Liver (tissue), 9 donors: Measurements from ENCODE around the gene MRPL18. TPM values are rescaled to one million over a fixed set of nuclear protein-coding genes. Genes with fewer than 3 reads are reported as not detected.
"Not testable (repeated sequence)": the region's sequence is repeated elsewhere in the genome, so short reads cannot be mapped to it uniquely, and the experiment has no call there.

Source experiments
- DNase-seq: peaks from one replicate; pipeline ENCODE4 v3.0.0-alpha.2; 2017; ENCODE audit warnings: low spot score
- H3K27ac ChIP-seq, 2 donors: one replicate each; pipeline ENCODE4 v1.7.0; 2013; ENCODE audit warnings: inconsistent platforms in 2 of 2, low read length in 2 of 2, control low read depth in 1 of 2, low read depth in 1 of 2, mild to moderate bottlenecking in 1 of 2
- H3K27me3 ChIP-seq, 4 donors: one replicate each; pipeline versions ENCODE4 v1.6.1 to v1.7.0; 2013; ENCODE audit warnings: low read length in 3 of 4, inconsistent platforms in 1 of 4, mild to moderate bottlenecking in 1 of 4, moderate library complexity in 1 of 4; ENCODE audit not compliant: control insufficient read depth in 4 of 4, insufficient read depth in 4 of 4
- H3K36me3 ChIP-seq, 4 donors: one replicate each; pipeline versions ENCODE4 v1.6.1 to v1.7.0; 2013; ENCODE audit warnings: low read length in 3 of 4, mild to moderate bottlenecking in 3 of 4, low read depth in 1 of 4, moderate library complexity in 1 of 4; ENCODE audit not compliant: control insufficient read depth in 4 of 4, insufficient read depth in 3 of 4
- H3K4me1 ChIP-seq, 4 donors: one replicate each; pipeline versions ENCODE4 v1.6.1 to v1.7.0; 2013; ENCODE audit warnings: low read length in 3 of 4, mild to moderate bottlenecking in 3 of 4, moderate library complexity in 1 of 4; ENCODE audit not compliant: control insufficient read depth in 4 of 4, insufficient read depth in 4 of 4
- H3K4me3 ChIP-seq, 3 donors: one replicate each; pipeline versions ENCODE4 v1.6.1 to v1.7.0; 2013; ENCODE audit warnings: low read length in 3 of 3, control low read depth in 1 of 3, low read depth in 1 of 3, mild to moderate bottlenecking in 1 of 3
- H3K9ac ChIP-seq, 2 donors: one replicate each; pipeline ENCODE4 v1.7.0; 2013; ENCODE audit warnings: low read length in 2 of 2, mild to moderate bottlenecking in 2 of 2, moderate library complexity in 2 of 2, control low read depth in 1 of 2, low read depth in 1 of 2
- H3K9me3 ChIP-seq, 4 donors: one replicate each; pipeline versions ENCODE4 v1.6.1 to v1.7.0; 2013; ENCODE audit warnings: low read length in 3 of 4; ENCODE audit not compliant: control insufficient read depth in 4 of 4
- ATF3 ChIP-seq: IDR thresholded peaks from 2 replicates; pipeline ENCODE4 v1.6.1; 2016; ENCODE audit warnings: antibody characterized with exemption
- CTCF ChIP-seq: fragments of 150-350 bp; IDR thresholded peaks from 2 replicates; pipeline ENCODE4 v1.5.1; 2017; ENCODE audit warnings: improper control_type of control experiment, low read depth, low read length; ENCODE audit not compliant: missing input control
- EGR1 ChIP-seq, 2 donors: IDR thresholded peaks; 2 replicates each; pipeline ENCODE4 v1.6.1; 2016 to 2018; ENCODE audit warnings: antibody characterized with exemption in 2 of 2, low read depth in 2 of 2
- FOXA1 ChIP-seq: IDR thresholded peaks from 2 replicates; pipeline ENCODE4 v1.6.1; 2016; ENCODE audit warnings: antibody characterized with exemption
- FOXA2 ChIP-seq: IDR thresholded peaks from 2 replicates; pipeline ENCODE4 v1.6.1; 2016; ENCODE audit warnings: antibody characterized with exemption
- GABPA ChIP-seq, 2 donors: IDR thresholded peaks in 1 of 2; conservative IDR thresholded peaks in 1 of 2; 2 replicates each; pipeline ENCODE4 v1.6.1; 2016; ENCODE audit warnings: antibody characterized with exemption in 2 of 2, mild to moderate bottlenecking in 1 of 2, moderate library complexity in 1 of 2
- HNF4A ChIP-seq, 2 donors: conservative IDR thresholded peaks; 2 replicates each; pipeline ENCODE4 v1.6.1; 2016; ENCODE audit warnings: antibody characterized with exemption in 2 of 2, mild to moderate bottlenecking in 2 of 2
- HNF4G ChIP-seq: IDR thresholded peaks from 2 replicates; pipeline ENCODE4 v1.6.1; 2016; ENCODE audit warnings: antibody characterized with exemption
- JUND ChIP-seq, 2 donors: IDR thresholded peaks; 2 replicates each; pipeline ENCODE4 v1.6.1; 2016; ENCODE audit warnings: antibody characterized with exemption in 2 of 2
- MAX ChIP-seq: IDR thresholded peaks from 2 replicates; pipeline ENCODE4 v1.6.1; 2016; ENCODE audit warnings: antibody characterized with exemption
- NR2F2 ChIP-seq: IDR thresholded peaks from 2 replicates; pipeline ENCODE4 v1.6.1; 2016; ENCODE audit warnings: antibody characterized with exemption
- RAD21 ChIP-seq, 2 donors: IDR thresholded peaks; 2 replicates each; pipeline ENCODE4 v1.6.1; 2016; ENCODE audit warnings: antibody characterized with exemption in 2 of 2, mild to moderate bottlenecking in 2 of 2
- REST ChIP-seq: IDR thresholded peaks from 2 replicates; pipeline ENCODE4 v1.6.1; 2016; ENCODE audit warnings: antibody characterized with exemption, mild to moderate bottlenecking
- RXRA ChIP-seq, 2 donors: IDR thresholded peaks; 2 replicates each; pipeline ENCODE4 v1.6.1; 2017 to 2018; ENCODE audit warnings: antibody characterized with exemption in 2 of 2, mild to moderate bottlenecking in 1 of 2
- SP1 ChIP-seq: IDR thresholded peaks from 2 replicates; pipeline ENCODE4 v1.6.1; 2018; ENCODE audit warnings: antibody characterized with exemption, mild to moderate bottlenecking
- TAF1 ChIP-seq: conservative IDR thresholded peaks from 2 replicates; pipeline ENCODE4 v1.6.1; 2016; ENCODE audit warnings: antibody characterized with exemption, mild to moderate bottlenecking
- YY1 ChIP-seq: IDR thresholded peaks from 2 replicates; pipeline ENCODE4 v1.6.1; 2016; ENCODE audit warnings: antibody characterized with exemption, mild to moderate bottlenecking
- ZBTB33 ChIP-seq: IDR thresholded peaks from 2 replicates; pipeline ENCODE4 v1.6.1; 2016; ENCODE audit warnings: antibody characterized with exemption
- WGBS: extraction: QIAGEN DNeasy Blood & Tissue Kit; methylation state at CpG from one replicate; pipeline ENCODE4 v1.1.7; 2013; 5-methylcytosine and 5-hydroxymethylcytosine counted together
- polyA plus RNA-seq, 2 donors: library from polyadenylated mRNA; stranded (reverse) in 1 of 2; unstranded in 1 of 2; fragments of 200-250 nt in 1 of 2; fragments of >200 nt in 1 of 2; fragmentation: Nextera tagmentation in 1 of 2; extraction: Ambion mirVana in 1 of 2; gene quantifications; one replicate each; pipeline versions ENCODE4 v1.2.1 to v1.2.3, GENCODE V29; 2013 to 2015
- total RNA-seq, 2 donors: library from RNA; depleted of rRNA; stranded (reverse); fragments of >200 nt; gene quantifications; one replicate each; pipeline ENCODE4 v1.2.3, GENCODE V29; 2014
- donor health status: healthy.
- donor health status: healthy.
- donor health status: healthy.
- donor health status: healthy.
- donor health status: healthy.

MRPL18 gene
- total and polyA plus RNA-seq, 4 donors: 32.5 to 61.9 (median 41.9) TPM

GRCh38 chr6:159746759-159747158 is 43.5 kb upstream of the MRPL18 start (continued):
- TF ChIP-seq YY1 (no peak), GABPA (IDR thresholded peaks at IDR 0.05 in 1 of 2, conservative IDR thresholded peaks at IDR 0.05 in 1 of 2) (no peak), RAD21 (IDR thresholded peaks at IDR 0.05) (no peak), RXRA (IDR thresholded peaks at IDR 0.05) (no peak), HNF4A (conservative IDR thresholded peaks at IDR 0.05) (no peak), TAF1 (no peak)

GRCh38 chr6:159748127-159748526 is 42.1 kb upstream of the MRPL18 start:
- peak overlapping the region in 1 of 2 donors; percentile 46 for H3K27ac ChIP-seq
- WGBS: 56% methylated on average over 7 of the region's 7 CpGs
- H3K27me3 ChIP-seq, H3K4me3 ChIP-seq, H3K4me1 ChIP-seq, H3K9ac ChIP-seq, DNase-seq, H3K9me3 ChIP-seq: not testable (repeated sequence)
- peaks cover 11 to 76% (median 68%) of the 10 kb centered on the region in 4 donors for H3K36me3 ChIP-seq

GRCh38 chr6:159751448-159751847 is 38.8 kb upstream of the MRPL18 start:
- no peak for TF ChIP-seq HNF4G
- TF ChIP-seq ZBTB33: no peak
- no peak for TF ChIP-seq ATF3
- TF ChIP-seq FOXA1: no peak
- no peak for TF ChIP-seq GABPA (IDR thresholded peaks at IDR 0.05 in 1 of 2, conservative IDR thresholded peaks at IDR 0.05 in 1 of 2)
- no peak for TF ChIP-seq MAX
- no peak for TF ChIP-seq EGR1 (IDR thresholded peaks at IDR 0.05; ENCODE audit: low read depth in 2 of 2)
- no peak for TF ChIP-seq TAF1
- TF ChIP-seq CTCF: no peak
- TF ChIP-seq FOXA2: no peak
- no peak for TF ChIP-seq YY1
- TF ChIP-seq NR2F2: no peak
- no peak for TF ChIP-seq HNF4A (conservative IDR thresholded peaks at IDR 0.05)
- no peak for TF ChIP-seq JUND (IDR thresholded peaks at IDR 0.05)
- TF ChIP-seq RXRA (IDR thresholded peaks at IDR 0.05): no peak
- TF ChIP-seq REST: no peak
- TF ChIP-seq SP1: no peak
- no peak for TF ChIP-seq RAD21 (IDR thresholded peaks at IDR 0.05)
- no peaks in the 10 kb centered on the region for H3K27me3 ChIP-seq
- no peak overlapping the region for H3K4me3 ChIP-seq
- no peak overlapping the region for H3K27ac ChIP-seq
- no peaks in the 10 kb centered on the region for H3K9me3 ChIP-seq
- 90% methylated on average over 3 of the region's 3 CpGs for WGBS
- H3K36me3 ChIP-seq: peaks cover 11 to 70% (median 57%) of the 10 kb centered on the region in 4 donors
- no peak overlapping the region for H3K9ac ChIP-seq
- peaks cover 0 to 2% (median 0%) of the 10 kb centered on the region in 4 donors for H3K4me1 ChIP-seq
- no peak for DNase-seq
